T-helper 1 cell treated with Interleukin-12 subunit alpha and Interleukin-12 subunit beta and Interleukin-4 antibody, amounts not matched to agents 30 μg/mL and 1 μg/mL, for 36 hours (primary cell): ENCODE data around the gene SYT4.
"Not testable (repeated sequence)": the region's sequence is repeated elsewhere in the genome, so short reads cannot be mapped to it uniquely, and the experiment has no call there.

Experiments
- H3K27ac Mint-ChIP-seq: one replicate; pipeline ENCODE4 v1.8.0; 2021; ENCODE audit warnings: mild to moderate bottlenecking, mixed read lengths
- H3K27me3 Mint-ChIP-seq: one replicate; pipeline ENCODE4 v1.8.0; 2021; ENCODE audit warnings: low read depth, mixed read lengths
- H3K36me3 Mint-ChIP-seq: one replicate; pipeline ENCODE4 v1.8.0; 2021; ENCODE audit warnings: low read depth, mixed read lengths
- H3K4me1 Mint-ChIP-seq: one replicate; pipeline ENCODE4 v1.8.0; 2021; ENCODE audit warnings: low read depth, mixed read lengths
- H3K4me3 Mint-ChIP-seq: one replicate; pipeline ENCODE4 v1.8.0; 2021; ENCODE audit warnings: mild to moderate bottlenecking, moderate library complexity, mixed read lengths
- H3K9me3 Mint-ChIP-seq: one replicate; pipeline ENCODE4 v1.8.0; 2021; ENCODE audit warnings: mixed read lengths

The SYT4 gene, protein sequence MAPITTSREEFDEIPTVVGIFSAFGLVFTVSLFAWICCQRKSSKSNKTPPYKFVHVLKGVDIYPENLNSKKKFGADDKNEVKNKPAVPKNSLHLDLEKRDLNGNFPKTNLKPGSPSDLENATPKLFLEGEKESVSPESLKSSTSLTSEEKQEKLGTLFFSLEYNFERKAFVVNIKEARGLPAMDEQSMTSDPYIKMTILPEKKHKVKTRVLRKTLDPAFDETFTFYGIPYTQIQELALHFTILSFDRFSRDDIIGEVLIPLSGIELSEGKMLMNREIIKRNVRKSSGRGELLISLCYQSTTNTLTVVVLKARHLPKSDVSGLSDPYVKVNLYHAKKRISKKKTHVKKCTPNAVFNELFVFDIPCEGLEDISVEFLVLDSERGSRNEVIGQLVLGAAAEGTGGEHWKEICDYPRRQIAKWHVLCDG

DNA sequence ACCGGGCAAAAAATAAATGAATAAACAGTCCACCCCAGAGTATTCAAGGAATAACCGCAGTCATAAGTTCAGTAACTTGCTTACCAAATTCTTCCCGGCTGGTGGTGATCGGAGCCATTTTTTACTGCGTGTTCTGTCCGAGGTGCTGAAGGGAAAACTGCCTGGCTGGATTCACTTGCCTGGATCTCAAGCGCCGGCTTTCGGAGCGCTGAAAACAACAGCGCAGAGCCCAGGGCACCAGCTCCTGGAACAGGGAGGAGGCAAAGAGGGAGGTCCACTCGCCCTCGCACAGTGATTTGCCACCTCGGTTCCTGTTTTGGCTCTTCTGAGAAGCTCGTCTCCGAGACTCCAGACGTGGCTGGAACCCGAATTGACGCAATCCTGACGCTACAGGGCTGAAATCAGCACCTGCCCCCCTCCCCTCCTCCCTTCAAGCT is at the start of gene SYT4:
TSS of gene SYT4 (minus strand) at position 327 of the 437 bp plus-strand sequence. CDS start at position 118, 209 bp downstream.
- H3K27ac Mint-ChIP-seq = no peak within 1 kb of the TSS
- H3K36me3 Mint-ChIP-seq = no peaks in the 10 kb centered on the region
- peaks cover 16% of the 10 kb centered on the region for H3K27me3 Mint-ChIP-seq
- no peaks in the 10 kb centered on the region for H3K9me3 Mint-ChIP-seq
- H3K4me3 Mint-ChIP-seq = no peak within 1 kb of the TSS
- H3K4me1 Mint-ChIP-seq = no peaks in the 10 kb centered on the region

DNA sequence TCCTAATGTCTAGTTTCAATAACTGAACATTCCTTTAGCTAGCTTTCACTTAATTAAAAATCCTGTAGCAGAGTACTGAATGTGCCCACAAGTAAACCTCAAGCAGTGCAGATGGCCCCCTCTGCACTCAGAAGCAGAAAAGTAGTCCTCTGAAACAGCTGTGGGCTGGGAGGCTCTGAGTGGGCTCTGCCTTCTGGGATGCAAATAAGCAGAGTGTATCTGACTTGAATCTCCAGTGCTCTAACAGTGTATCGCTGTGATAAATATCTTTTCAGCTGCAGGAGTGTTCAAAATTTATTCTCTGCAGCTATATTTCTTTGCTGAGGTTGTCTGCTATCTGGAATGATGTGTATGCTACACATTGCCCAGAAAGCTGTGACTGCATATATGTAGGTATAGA is 44.8 kb upstream of the SYT4 start:
- no peaks in the 10 kb centered on the region for H3K36me3 Mint-ChIP-seq
- no peaks in the 10 kb centered on the region for H3K27me3 Mint-ChIP-seq
- no peaks in the 10 kb centered on the region for H3K4me1 Mint-ChIP-seq
- no peak overlapping the region for H3K4me3 Mint-ChIP-seq
- no peak overlapping the region for H3K27ac Mint-ChIP-seq
- H3K9me3 Mint-ChIP-seq = no peaks in the 10 kb centered on the region

GRCh38 chr18:43314941-43315340 is 37.7 kb upstream of the SYT4 start:
- Mint-ChIP-seq H3K4me3 (no peak overlapping the region), H3K36me3 (no peaks in the 10 kb centered on the region), H3K27me3 (no peaks in the 10 kb centered on the region), H3K27ac (no peak overlapping the region), H3K9me3 (no peaks in the 10 kb centered on the region), H3K4me1 (no peaks in the 10 kb centered on the region)

GRCh38 chr18:43312891-43313290 is 35.6 kb upstream of the SYT4 start:
- H3K27ac Mint-ChIP-seq = no peak overlapping the region
- H3K27me3 Mint-ChIP-seq = no peaks in the 10 kb centered on the region
- no peak overlapping the region for H3K4me3 Mint-ChIP-seq
- no peaks in the 10 kb centered on the region for H3K4me1 Mint-ChIP-seq
- H3K9me3 Mint-ChIP-seq = no peaks in the 10 kb centered on the region
- no peaks in the 10 kb centered on the region for H3K36me3 Mint-ChIP-seq

DNA sequence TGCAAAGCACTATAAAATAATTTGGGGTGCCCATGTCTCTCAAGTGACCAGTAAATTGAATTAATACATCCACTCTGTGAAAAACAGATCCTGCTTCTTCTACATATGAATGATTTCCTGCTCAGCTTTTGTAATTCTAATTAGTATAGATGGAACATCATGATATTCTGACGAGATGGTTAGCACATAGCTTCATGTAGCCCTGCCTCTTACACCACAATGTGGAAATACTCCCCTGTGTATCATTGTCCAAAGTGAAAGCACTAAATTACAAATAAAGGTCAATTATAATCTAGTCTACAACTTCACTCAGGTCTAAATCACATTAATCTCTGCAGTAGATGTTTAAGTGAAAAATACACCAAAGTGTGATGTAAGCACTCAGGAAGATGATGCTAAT is 32.9 kb upstream of the SYT4 start:
- Mint-ChIP-seq H3K27me3 (no peaks in the 10 kb centered on the region), H3K9me3 (no peaks in the 10 kb centered on the region), H3K4me1 (no peaks in the 10 kb centered on the region), H3K27ac (no peak overlapping the region), H3K36me3 (no peaks in the 10 kb centered on the region), H3K4me3 (no peak overlapping the region)

GRCh38 chr18:43303376-43303775 is 26.1 kb upstream of the SYT4 start:
- no peaks in the 10 kb centered on the region for H3K9me3 Mint-ChIP-seq
- no peak overlapping the region for H3K4me3 Mint-ChIP-seq
- H3K36me3 Mint-ChIP-seq = no peaks in the 10 kb centered on the region
- no peaks in the 10 kb centered on the region for H3K4me1 Mint-ChIP-seq
- no peak overlapping the region for H3K27ac Mint-ChIP-seq
- no peaks in the 10 kb centered on the region for H3K27me3 Mint-ChIP-seq

DNA sequence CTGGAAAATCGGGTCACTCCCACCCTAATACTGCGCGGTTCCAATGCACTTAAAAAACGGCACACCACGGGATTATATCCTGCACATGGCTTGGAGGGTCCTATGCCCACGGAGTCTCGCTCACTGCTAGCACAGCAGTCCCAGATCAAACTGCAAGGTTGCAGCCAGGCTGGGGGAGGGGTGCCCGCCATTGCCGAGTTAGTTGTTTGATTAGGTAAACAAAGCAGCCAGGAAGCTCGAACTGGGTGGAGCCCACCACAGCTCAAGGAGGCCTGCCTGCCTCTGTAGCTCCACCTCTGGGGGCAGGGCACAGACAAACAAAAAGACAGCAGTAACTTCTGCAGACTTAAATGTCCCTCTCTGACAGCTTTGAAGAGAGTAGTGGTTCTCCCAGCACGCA is 8.9 kb upstream of the SYT4 start:
- H3K9me3 Mint-ChIP-seq, H3K27me3 Mint-ChIP-seq, H3K4me1 Mint-ChIP-seq, H3K4me3 Mint-ChIP-seq, H3K36me3 Mint-ChIP-seq, H3K27ac Mint-ChIP-seq: not testable (repeated sequence)

- H3K27ac Mint-ChIP-seq = no peak overlapping the region
- H3K4me1 Mint-ChIP-seq = no peaks in the 10 kb centered on the region
- peaks cover 5% of the 10 kb centered on the region for H3K9me3 Mint-ChIP-seq
- H3K27me3 Mint-ChIP-seq = peaks cover 1% of the 10 kb centered on the region
- H3K4me3 Mint-ChIP-seq = no peak overlapping the region
- no peaks in the 10 kb centered on the region for H3K36me3 Mint-ChIP-seq
Observed at GRCh38 chr18:43283299-43283698, 6.0 kb upstream of the SYT4 start.

DNA sequence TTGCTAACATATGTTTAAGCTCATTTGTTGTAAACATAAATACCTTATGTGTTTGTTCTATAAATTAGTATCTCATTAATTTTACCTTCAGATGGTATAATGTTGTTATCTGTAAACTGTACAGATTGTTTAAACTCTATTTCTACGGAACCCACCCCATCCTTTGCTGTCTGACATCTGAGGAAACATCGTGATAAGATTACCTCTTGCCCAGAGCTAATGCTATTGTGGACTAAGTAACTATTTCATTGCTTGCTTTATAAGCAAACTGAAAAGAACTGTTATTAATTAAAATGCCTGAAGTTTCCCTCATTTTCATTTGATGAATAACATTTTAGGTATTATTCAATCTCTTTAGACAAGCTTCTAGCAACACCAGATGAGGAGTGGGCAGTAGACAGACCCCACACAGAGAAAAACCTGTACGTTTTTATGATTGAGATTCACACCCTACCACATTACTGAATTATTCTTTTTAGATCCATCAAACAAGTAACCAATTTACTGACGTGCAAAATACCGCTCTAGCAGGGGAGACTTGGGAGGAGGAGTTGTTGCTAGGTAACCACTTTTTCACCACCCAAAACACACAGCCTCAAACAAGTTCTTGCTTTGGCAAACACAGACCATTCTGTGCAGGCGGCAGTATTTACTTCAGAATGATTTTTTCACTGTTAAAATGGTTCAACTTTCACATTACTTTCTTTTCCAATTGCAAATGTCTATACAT is 1.9 kb upstream of the SYT4 start:
- no peaks in the 10 kb centered on the region for H3K36me3 Mint-ChIP-seq
- no peaks in the 10 kb centered on the region for H3K9me3 Mint-ChIP-seq
- peaks cover 16% of the 10 kb centered on the region for H3K27me3 Mint-ChIP-seq
- H3K4me1 Mint-ChIP-seq = no peaks in the 10 kb centered on the region
- H3K4me3 Mint-ChIP-seq = no peak overlapping the region
- no peak overlapping the region for H3K27ac Mint-ChIP-seq

- Mint-ChIP-seq H3K9me3 (no peaks in the 10 kb centered on the region), H3K4me3 (no peak overlapping the region), H3K27ac (no peak overlapping the region), H3K27me3 (peaks cover 16% of the 10 kb centered on the region), H3K36me3 (no peaks in the 10 kb centered on the region), H3K4me1 (no peaks in the 10 kb centered on the region)
Observed at GRCh38 chr18:43278355-43278754, 1.1 kb upstream of the SYT4 start.

DNA sequence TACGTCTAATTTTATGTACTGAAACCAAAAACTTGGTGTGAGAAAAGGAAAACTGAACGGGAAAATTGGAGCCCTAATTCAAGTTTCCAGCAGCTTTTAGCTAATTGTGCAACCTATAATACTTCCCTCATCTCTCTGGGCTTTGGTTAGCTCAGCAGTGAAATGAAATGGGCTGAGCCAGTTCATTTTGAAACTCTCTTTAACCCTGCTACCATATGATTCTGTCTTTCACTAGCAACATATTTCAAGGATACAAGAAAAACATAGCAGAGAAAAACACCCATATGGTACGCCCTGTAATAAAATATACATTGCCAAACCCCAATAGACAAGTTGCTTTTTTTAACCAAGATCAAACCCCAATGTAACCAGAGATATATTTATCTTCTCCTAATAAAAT is 799 bp downstream of the SYT4 start:
- Mint-ChIP-seq H3K4me3 (no peak overlapping the region), H3K36me3 (no peaks in the 10 kb centered on the region), H3K27me3 (peaks cover 16% of the 10 kb centered on the region), H3K4me1 (no peaks in the 10 kb centered on the region), H3K9me3 (no peaks in the 10 kb centered on the region), H3K27ac (no peak overlapping the region)

GRCh38 chr18:43275546-43275945 is 1.7 kb downstream of the SYT4 start:
- Mint-ChIP-seq H3K27ac (no peak overlapping the region), H3K9me3 (no peaks in the 10 kb centered on the region), H3K27me3 (peaks cover 16% of the 10 kb centered on the region), H3K4me1 (no peaks in the 10 kb centered on the region), H3K4me3 (no peak overlapping the region), H3K36me3 (no peaks in the 10 kb centered on the region)

- Mint-ChIP-seq H3K4me1 (no peaks in the 10 kb centered on the region), H3K27me3 (peaks cover 16% of the 10 kb centered on the region), H3K4me3 (no peak overlapping the region), H3K9me3 (no peaks in the 10 kb centered on the region), H3K36me3 (no peaks in the 10 kb centered on the region), H3K27ac (no peak overlapping the region)
Observed at GRCh38 chr18:43274526-43274925, 2.8 kb downstream of the SYT4 start.

GRCh38 chr18:43271593-43272432 is 5.5 kb downstream of the SYT4 start:
- Mint-ChIP-seq H3K27me3 (peaks cover 4% of the 10 kb centered on the region), H3K9me3 (no peaks in the 10 kb centered on the region), H3K36me3 (no peaks in the 10 kb centered on the region), H3K4me1 (no peaks in the 10 kb centered on the region), H3K27ac (no peak overlapping the region), H3K4me3 (no peak overlapping the region)
